Stimulated activated naive CD4-positive, alpha-beta T cell treated with Interleukin-2 at 50 U/mL for 16 hours (primary cell): ENCODE data around the gene ARL15.

Experiments used
- DNase-seq: peaks from one replicate; lab custom pipeline; 2025; lab: John Stamatoyannopoulos, UW

Gene ARL15

GRCh38 chr5:54282876-54283275, 27.5 kb downstream of the ARL15 start:
- no peak for DNase-seq

- DNase-seq: no peak
These were observed 28.2 kb downstream of the ARL15 start for GRCh38 chr5:54281960-54282692.

- DNase-seq: no peak
These were observed 30.4 kb downstream of the ARL15 start for GRCh38 chr5:54279960-54280359.

GRCh38 chr5:54278979-54279717, 31.2 kb downstream of the ARL15 start:
- no peak for DNase-seq

GRCh38 chr5:54278036-54278830, 32.1 kb downstream of the ARL15 start:
- no peak for DNase-seq

- DNase-seq: no peak
These were observed 34.3 kb downstream of the ARL15 start for GRCh38 chr5:54276048-54276447.

- DNase-seq: no peak
These were observed 35.0 kb downstream of the ARL15 start for GRCh38 chr5:54275361-54275760.

GRCh38 chr5:54274944-54275343, 35.4 kb downstream of the ARL15 start:
- no peak for DNase-seq

- DNase-seq: no peak
These were observed 36.7 kb downstream of the ARL15 start for GRCh38 chr5:54273715-54274114.

- no peak for DNase-seq
These were observed 37.6 kb downstream of the ARL15 start for GRCh38 chr5:54272746-54273145.

- no peak for DNase-seq
These were observed 40.0 kb downstream of the ARL15 start for GRCh38 chr5:54270326-54270725.

GRCh38 chr5:54264574-54264973, 45.8 kb downstream of the ARL15 start:
- DNase-seq: no peak

GRCh38 chr5:54263447-54263846, 46.9 kb downstream of the ARL15 start:
- DNase-seq: no peak

- no peak for DNase-seq
These were observed 48.8 kb downstream of the ARL15 start for GRCh38 chr5:54261596-54261995.

GRCh38 chr5:54259981-54260380, 50.4 kb downstream of the ARL15 start:
- DNase-seq: no peak

GRCh38 chr5:54259090-54259489, 51.3 kb downstream of the ARL15 start:
- DNase-seq: no peak

GRCh38 chr5:54257366-54258118, 52.8 kb downstream of the ARL15 start:
- no peak for DNase-seq

GRCh38 chr5:54254482-54255198, 55.7 kb downstream of the ARL15 start:
- no peak for DNase-seq

GRCh38 chr5:54251981-54252380, 58.4 kb downstream of the ARL15 start:
- no peak for DNase-seq

- no peak for DNase-seq
These were observed 61.0 kb downstream of the ARL15 start for GRCh38 chr5:54249210-54250028.
